ENCODE data around the gene DRC1. TPM values are rescaled to one million over a fixed set of nuclear protein-coding genes. Genes with fewer than 3 reads are reported as not detected.
A peak's percentile ranks its signal among the peaks of the same experiment; 100 is the strongest.
"Not testable (repeated sequence)": the region's sequence is repeated elsewhere in the genome, so short reads cannot be mapped to it uniquely, and the experiment has no call there.

DRC1 gene
- total and polyA plus RNA-seq, 12 donors, result 0.10 to 0.56 (median 0.14) TPM; not detected in 7

- no peak overlapping the region for H3K4me3 ChIP-seq
- H3K4me1 ChIP-seq (replicated peaks in 1 of 2), result peaks cover 0 to 6% of the 10 kb centered on the region in 2 donors
Observed at GRCh38 chr2:26464390-26465265, 62.9 kb downstream of the DRC1 start.

DNA sequence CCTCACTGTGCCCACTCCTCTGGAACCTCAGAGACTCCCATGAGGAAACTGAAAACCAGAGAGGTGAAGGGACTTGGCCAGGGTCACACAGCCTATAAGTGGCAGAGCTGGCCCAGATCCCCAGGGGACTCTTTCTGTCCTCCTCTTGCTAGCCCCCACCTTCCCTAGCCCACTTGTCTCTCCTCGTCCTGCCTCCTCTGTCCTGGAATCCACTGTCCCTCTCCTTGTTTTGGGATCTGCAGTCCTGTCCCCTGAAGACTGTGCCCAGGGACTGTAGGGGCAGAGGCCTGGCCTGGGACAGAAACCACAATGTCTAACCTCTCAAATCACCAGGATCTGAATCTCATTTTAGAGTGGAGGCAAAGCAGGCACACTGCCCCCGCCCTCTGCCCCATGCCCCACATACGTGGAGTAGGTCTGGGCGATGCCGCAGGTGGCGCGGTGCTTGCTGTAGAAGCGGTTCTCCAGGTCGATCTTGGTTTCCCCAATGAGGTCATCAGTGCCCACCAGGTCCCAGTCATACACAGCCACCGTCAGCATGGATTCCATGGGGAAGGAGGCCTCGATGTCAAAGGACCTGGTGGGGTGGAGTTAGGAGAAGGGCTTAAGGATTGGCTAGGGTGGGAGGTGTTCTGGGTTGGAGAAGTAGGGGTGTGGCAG, 63.7 kb downstream of the DRC1 start:
- TF ChIP-seq POLR2A (IDR thresholded peaks at IDR 0.05), result no peak
- TF ChIP-seq, protein P1, sequence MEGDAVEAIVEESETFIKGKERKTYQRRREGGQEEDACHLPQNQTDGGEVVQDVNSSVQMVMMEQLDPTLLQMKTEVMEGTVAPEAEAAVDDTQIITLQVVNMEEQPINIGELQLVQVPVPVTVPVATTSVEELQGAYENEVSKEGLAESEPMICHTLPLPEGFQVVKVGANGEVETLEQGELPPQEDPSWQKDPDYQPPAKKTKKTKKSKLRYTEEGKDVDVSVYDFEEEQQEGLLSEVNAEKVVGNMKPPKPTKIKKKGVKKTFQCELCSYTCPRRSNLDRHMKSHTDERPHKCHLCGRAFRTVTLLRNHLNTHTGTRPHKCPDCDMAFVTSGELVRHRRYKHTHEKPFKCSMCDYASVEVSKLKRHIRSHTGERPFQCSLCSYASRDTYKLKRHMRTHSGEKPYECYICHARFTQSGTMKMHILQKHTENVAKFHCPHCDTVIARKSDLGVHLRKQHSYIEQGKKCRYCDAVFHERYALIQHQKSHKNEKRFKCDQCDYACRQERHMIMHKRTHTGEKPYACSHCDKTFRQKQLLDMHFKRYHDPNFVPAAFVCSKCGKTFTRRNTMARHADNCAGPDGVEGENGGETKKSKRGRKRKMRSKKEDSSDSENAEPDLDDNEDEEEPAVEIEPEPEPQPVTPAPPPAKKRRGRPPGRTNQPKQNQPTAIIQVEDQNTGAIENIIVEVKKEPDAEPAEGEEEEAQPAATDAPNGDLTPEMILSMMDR (IDR thresholded peaks at IDR 0.05), result no peak
- H3K4me1 ChIP-seq (replicated peaks in 1 of 2), result peaks cover 0 to 6% of the 10 kb centered on the region in 2 donors
- no peak overlapping the region for H3K4me3 ChIP-seq
- intact Hi-C loops (cut with DNase I), result loop anchor here in 1 of 2 donors (10.0 kb wide), 1 partner anchor 111 kb away; no protein-coding TSS in a partner anchor
- H3K27me3 ChIP-seq, result no peaks in the 10 kb centered on the region
- no peak overlapping the region for H3K27ac ChIP-seq
- no peaks in the 10 kb centered on the region for H3K36me3 ChIP-seq (replicated peaks in 1 of 2)
- DNase-seq, result peak in 2 of 7 donors; percentile 6 to 14
- no peaks in the 10 kb centered on the region for H3K9me3 ChIP-seq (replicated peaks in 1 of 3)
- WGBS, 4 donors, result 87 to 96% (median 94%) methylated on average over 9 to 11 of the region's 11 CpGs

More at GRCh38 chr2:26464390-26465265, 62.9 kb downstream of the DRC1 start:
- no peaks in the 10 kb centered on the region for H3K9me3 ChIP-seq (replicated peaks in 1 of 3)
- DNase-seq, result peak in 2 of 7 donors; percentile 15 to 20
- H3K27me3 ChIP-seq, result no peaks in the 10 kb centered on the region
- H3K36me3 ChIP-seq (replicated peaks in 1 of 2), result no peaks in the 10 kb centered on the region
- intact Hi-C loops (cut with DNase I), result loop anchor here in 1 of 2 donors (10.0 kb wide), 1 partner anchor 110 kb away; no protein-coding TSS in a partner anchor
- TF ChIP-seq POLR2A (IDR thresholded peaks at IDR 0.05), result no peak
- H3K27ac ChIP-seq, result no peak overlapping the region
- 75 to 87% (median 81%) methylated on average over 11 to 14 of the region's 14 CpGs for WGBS, 4 donors

DNA sequence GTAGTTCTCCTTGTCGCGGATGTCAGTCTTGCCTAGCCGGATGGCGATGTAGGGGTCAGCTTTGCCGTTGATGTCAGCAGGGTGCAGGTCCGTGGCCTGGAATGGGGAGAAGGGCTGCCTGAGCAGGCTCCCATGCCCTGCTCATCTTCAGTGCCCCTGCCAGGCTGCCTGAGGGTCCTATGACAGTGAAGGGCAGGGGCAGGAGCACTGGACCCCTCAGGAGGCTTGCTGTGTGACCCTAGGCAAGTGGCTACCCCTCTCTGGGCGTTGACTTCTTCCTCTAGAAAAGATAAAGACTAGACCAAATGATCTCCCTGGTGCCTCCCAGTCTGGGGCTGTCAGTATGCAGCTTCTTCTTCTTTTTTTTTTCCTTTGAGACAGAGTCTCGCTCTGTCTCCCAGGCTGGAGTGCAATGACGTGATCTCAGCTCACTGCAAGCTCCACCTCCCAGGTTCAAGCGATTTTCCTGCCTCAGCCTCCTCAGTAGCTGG, 64.3 kb downstream of the DRC1 start:
- Histone ChIP-seq H3K36me3 (replicated peaks in 1 of 2) (no peaks in the 10 kb centered on the region), H3K9me3 (replicated peaks in 1 of 3) (no peaks in the 10 kb centered on the region), H3K27ac (no peak overlapping the region), H3K27me3 (no peaks in the 10 kb centered on the region), H3K4me3 (no peak overlapping the region), H3K4me1 (replicated peaks in 1 of 2) (peaks cover 0 to 6% of the 10 kb centered on the region in 2 donors)
- intact Hi-C loops (cut with DNase I), result loop anchor here in 1 of 2 donors (10.0 kb wide), 1 partner anchor 111 kb away; no protein-coding TSS in a partner anchor
- WGBS, 4 donors, result 91 to 95% (median 92%) methylated on average over 10 of the region's 10 CpGs
- peak in 1 of 7 donors; percentile 6 for DNase-seq
- TF ChIP-seq, protein P1 (IDR thresholded peaks at IDR 0.05), result no peak
- TF ChIP-seq POLR2A (IDR thresholded peaks at IDR 0.05), result no peak

DNA sequence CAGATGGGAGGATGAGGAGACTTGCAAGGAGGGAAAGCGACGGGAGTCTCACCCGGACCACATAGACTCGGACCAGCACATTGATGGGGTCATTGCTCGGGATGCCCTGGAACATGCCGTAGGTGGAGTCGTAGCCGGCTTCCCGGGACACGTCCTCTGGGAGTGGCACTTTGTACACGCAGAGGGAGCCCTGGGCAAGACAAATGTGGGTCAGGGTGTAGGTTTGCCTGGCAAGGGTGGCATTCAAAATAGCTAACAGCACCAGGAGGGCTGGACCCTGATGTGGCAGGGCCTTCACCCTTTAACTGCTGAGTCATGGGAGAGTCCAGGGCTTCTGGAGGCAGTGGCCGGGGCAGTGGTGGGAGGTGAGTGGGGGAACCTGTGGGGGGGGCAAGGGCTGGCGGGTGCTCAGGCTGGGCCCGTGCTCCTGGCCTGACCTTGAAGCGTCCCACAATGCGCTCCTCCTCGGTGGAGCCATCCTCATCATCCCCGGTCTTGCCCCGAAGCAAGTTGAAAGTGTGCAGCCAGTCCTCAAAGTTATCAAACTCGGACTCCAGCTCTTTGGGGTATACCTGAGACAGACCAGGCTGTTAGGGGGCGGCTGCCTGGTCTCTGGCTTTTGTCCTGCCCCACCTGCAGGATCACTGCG, 65.1 kb downstream of the DRC1 start:
- no peak overlapping the region for H3K27ac ChIP-seq
- TF ChIP-seq POLR2A (IDR thresholded peaks at IDR 0.05), result no peak
- TF ChIP-seq, protein P1 (IDR thresholded peaks at IDR 0.05), result no peak
- intact Hi-C loops (cut with DNase I), result loop anchor here in 1 of 2 donors (10.0 kb wide), 1 partner anchor 112 kb away; no protein-coding TSS in a partner anchor
- H3K4me1 ChIP-seq (replicated peaks in 1 of 2), result peaks cover 0 to 6% of the 10 kb centered on the region in 2 donors
- no peaks in the 10 kb centered on the region for H3K27me3 ChIP-seq
- H3K9me3 ChIP-seq (replicated peaks in 1 of 3), result no peaks in the 10 kb centered on the region
- WGBS, 4 donors, result 68 to 87% (median 74%) methylated on average over 16 to 22 of the region's 22 CpGs
- H3K4me3 ChIP-seq, result no peak overlapping the region
- no peaks in the 10 kb centered on the region for H3K36me3 ChIP-seq (replicated peaks in 1 of 2)
- DNase-seq, result peak in 2 of 7 donors; percentile 30 to 49

- 86 to 100% (median 94%) methylated on average over 1 of the region's 1 CpG for WGBS, 4 donors
Observed at GRCh38 chr2:26468544-26468943, 66.8 kb downstream of the DRC1 start.

More at GRCh38 chr2:26468544-26468943, 66.8 kb downstream of the DRC1 start:
- not testable (repeated sequence) for DNase-seq; H3K27ac ChIP-seq; H3K9me3 ChIP-seq (replicated peaks in 1 of 3); H3K4me1 ChIP-seq (replicated peaks in 1 of 2); H3K4me3 ChIP-seq; H3K27me3 ChIP-seq; H3K36me3 ChIP-seq (replicated peaks in 1 of 2)
- intact Hi-C loops (cut with DNase I), result loop anchor here in 1 of 2 donors (10.0 kb wide), 1 partner anchor 114 kb away; no protein-coding TSS in a partner anchor
